Testis (tissue), 2 donors: Measurements from ENCODE around the gene LPAR2.

Experiments
- POLR2A ChIP-seq: fragments of 450-650 bp; IDR thresholded peaks from one replicate; pipeline ENCODE4 v1.6.1; 2017; ENCODE audit warnings: antibody characterized with exemption, mild to moderate bottlenecking, moderate library complexity
- TF ChIP-seq, protein P1 (sequence below), 3 experiments: fragments of 450-650 bp in 2 of 3; fragments of 200-600 bp in 1 of 3; sonication (generic) in 1 of 3; IDR thresholded peaks; one replicate each; pipeline ENCODE4 v1.5.1; 2016 to 2019; ENCODE audit warnings: antibody characterized with exemption in 3 of 3, mild to moderate bottlenecking in 2 of 3, moderate library complexity in 1 of 3

DNA sequence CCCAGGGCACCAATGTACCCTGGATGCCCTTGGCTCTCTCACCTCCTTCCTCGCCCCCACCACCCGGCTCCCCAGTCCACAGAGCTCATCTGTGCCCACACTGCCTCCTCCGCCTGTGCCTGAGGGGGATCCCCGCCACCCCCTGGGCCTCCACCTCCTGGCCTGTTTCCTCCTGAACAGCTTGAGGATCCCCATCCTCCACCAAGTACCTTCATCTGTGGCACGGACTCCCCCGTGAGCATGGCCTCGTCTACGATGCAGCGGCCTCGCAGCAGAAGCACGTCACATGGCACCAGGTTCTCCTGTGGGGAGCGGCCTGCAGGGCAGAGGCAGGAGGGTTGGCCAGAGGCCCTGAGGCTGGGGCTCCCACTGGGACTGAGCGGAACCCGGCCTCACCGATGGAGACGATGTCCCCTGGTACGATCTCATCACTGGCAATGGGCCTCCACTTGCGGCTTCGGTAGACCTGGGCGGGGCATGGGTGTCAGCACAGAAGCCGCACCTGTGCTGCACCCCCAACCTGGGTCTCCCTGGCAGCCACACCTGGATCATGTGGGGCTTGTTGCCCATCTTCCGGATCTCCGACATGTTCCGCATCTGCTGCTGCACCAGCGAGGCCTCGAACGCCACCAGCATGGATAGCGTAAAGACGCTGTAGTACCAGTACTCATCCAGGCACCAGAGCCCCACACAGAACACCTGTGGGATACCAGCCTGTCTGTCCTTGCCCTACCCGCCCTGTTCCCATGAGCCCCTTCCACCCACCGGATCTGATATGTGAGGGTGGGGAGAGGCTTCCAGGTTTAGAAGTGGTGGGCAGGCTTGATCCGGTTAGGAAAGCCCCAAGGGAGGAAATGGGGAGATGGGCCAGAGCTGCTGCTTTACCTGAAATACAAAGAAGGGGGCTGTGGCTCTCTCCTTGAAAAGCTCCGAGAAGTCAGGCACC is 28.7 kb upstream of the LPAR2 start:
- TF ChIP-seq POLR2A = no peak
- TF ChIP-seq, protein P1, sequence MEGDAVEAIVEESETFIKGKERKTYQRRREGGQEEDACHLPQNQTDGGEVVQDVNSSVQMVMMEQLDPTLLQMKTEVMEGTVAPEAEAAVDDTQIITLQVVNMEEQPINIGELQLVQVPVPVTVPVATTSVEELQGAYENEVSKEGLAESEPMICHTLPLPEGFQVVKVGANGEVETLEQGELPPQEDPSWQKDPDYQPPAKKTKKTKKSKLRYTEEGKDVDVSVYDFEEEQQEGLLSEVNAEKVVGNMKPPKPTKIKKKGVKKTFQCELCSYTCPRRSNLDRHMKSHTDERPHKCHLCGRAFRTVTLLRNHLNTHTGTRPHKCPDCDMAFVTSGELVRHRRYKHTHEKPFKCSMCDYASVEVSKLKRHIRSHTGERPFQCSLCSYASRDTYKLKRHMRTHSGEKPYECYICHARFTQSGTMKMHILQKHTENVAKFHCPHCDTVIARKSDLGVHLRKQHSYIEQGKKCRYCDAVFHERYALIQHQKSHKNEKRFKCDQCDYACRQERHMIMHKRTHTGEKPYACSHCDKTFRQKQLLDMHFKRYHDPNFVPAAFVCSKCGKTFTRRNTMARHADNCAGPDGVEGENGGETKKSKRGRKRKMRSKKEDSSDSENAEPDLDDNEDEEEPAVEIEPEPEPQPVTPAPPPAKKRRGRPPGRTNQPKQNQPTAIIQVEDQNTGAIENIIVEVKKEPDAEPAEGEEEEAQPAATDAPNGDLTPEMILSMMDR (IDR thresholded peaks at IDR 0.05) = no peak
